Activated T-cell treated with anti-CD3 and anti-CD28 coated beads, Interleukin-2, amount 50 U/mL, for 72 hours (primary cell): ENCODE data around the gene CCDC81. TPM values are rescaled to one million over a fixed set of nuclear protein-coding genes. Genes with fewer than 3 reads are reported as not detected.
A peak's percentile ranks its signal among the peaks of the same experiment; 100 is the strongest.
"Not testable (repeated sequence)": the region's sequence is repeated elsewhere in the genome, so short reads cannot be mapped to it uniquely, and the experiment has no call there.

ENCODE experiments used
- ATAC-seq, 2 donors: fragments of 150-1000 bp; cut with Tn5 transposase; replicated peaks in 1 of 2; 2 replicates each; pipeline ENCODE4 v1.10.0; 2021; ENCODE audit warnings: moderate library complexity in 2 of 2, mild to moderate bottlenecking in 1 of 2
- DNase-seq, 2 donors: peaks; one replicate each; pipeline ENCODE4 v3.0.0; 2021 to 2022; ENCODE audit warnings: mixed read lengths in 1 of 2
- H3K27ac Mint-ChIP-seq: one replicate; pipeline ENCODE4 v1.8.0; 2022; ENCODE audit warnings: mild to moderate bottlenecking, moderate library complexity, mixed read lengths
- H3K27me3 Mint-ChIP-seq: one replicate; pipeline ENCODE4 v1.8.0; 2022; ENCODE audit warnings: low read depth, mixed read lengths
- H3K36me3 Mint-ChIP-seq, 2 donors: one replicate each; pipeline ENCODE4 v1.8.0; 2022; ENCODE audit warnings: mixed read lengths in 2 of 2, mild to moderate bottlenecking in 1 of 2; ENCODE audit not compliant: insufficient read depth in 2 of 2
- H3K4me1 Mint-ChIP-seq: one replicate; pipeline ENCODE4 v1.8.0; 2022; ENCODE audit warnings: low read depth, mixed read lengths
- H3K4me3 Mint-ChIP-seq, 2 donors: one replicate each; pipeline ENCODE4 v1.8.0; 2022; ENCODE audit warnings: mild to moderate bottlenecking in 2 of 2, mixed read lengths in 2 of 2, moderate library complexity in 2 of 2
- H3K9me3 Mint-ChIP-seq, 2 donors: one replicate each; pipeline ENCODE4 v1.8.0; 2022; ENCODE audit warnings: mixed read lengths in 2 of 2
- total RNA-seq, 2 donors: library from RNA; stranded (reverse); gene quantifications; one replicate each; pipeline ENCODE4 v1.2.3, GENCODE V29; 2022

The CCDC81 gene
- total RNA-seq: under 1 TPM; 0.44 to 0.77 TPM

DNA sequence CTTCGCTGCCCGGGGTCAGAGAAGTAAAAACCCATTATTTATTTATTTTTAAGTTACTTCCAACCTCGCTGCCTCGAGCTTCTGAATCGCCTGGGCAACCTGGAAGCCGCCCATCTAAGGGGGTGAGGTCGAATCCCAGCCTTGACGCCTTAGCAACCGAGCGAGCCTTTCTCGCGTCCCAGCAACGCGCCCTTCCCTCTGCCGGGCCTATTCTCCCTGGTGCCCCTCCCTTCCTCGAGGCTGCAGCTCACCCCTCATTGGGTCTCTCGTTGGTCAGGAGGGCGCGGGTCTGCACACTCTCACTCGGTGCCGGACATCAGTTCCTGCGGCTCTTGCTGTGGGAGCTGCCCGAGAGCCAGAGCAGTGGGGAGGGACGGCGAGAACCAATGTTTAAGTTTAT, at the start of gene CCDC81:
TSS of gene CCDC81 (plus strand) at position 302 of the 400 bp plus-strand sequence. CDS start 277 bp downstream, outside the sequence.
- peaks cover 7% of the 10 kb centered on the region for H3K4me1 Mint-ChIP-seq
- DNase-seq (no peak), ATAC-seq (no peak)
- peaks cover 11% of the 10 kb centered on the region for H3K27me3 Mint-ChIP-seq
- peaks cover 0 to 3% of the 10 kb centered on the region in 2 donors for H3K36me3 Mint-ChIP-seq
- H3K4me3 Mint-ChIP-seq: no peak within 1 kb of the TSS
- no peak within 1 kb of the TSS for H3K27ac Mint-ChIP-seq
- peaks cover 2 to 3% of the 10 kb centered on the region in 2 donors for H3K9me3 Mint-ChIP-seq

DNA sequence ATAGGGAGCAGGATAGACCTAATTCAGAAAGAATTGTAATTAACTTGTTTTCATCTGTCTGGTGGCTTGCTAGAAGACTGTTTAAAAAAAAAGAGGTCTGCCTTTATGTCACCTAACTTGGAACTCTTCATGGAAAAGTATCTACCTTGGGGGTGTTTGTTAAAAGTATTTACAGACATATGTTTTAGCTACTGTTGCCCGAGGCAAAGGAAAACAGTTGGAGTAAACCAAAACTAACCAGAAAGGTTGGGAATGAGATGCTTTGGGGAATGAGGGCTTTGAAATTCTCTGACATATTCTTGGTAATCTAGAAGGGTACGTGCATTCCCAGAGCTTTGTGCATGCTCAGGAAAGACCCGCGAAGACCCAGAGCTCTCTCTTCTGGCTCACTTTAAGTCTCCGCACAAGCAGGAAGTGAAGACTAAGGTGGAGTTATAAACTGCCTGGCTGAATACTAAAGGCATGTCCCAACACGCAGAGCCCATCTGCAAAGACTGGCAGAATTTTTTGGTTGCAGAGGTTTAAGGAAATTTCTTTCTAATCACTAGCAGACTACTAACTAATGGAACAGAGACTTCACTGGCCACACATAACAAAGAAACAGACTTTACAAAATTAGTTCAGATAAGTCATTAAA, 39.4 kb upstream of the CCDC81 start:
- DNase-seq (no peak), ATAC-seq (no peak)
- Mint-ChIP-seq H3K9me3 (peaks cover 0 to 1% of the 10 kb centered on the region in 2 donors), H3K4me1 (no peaks in the 10 kb centered on the region), H3K27me3 (no peaks in the 10 kb centered on the region), H3K36me3 (peaks cover 11 to 44% of the 10 kb centered on the region in 2 donors), H3K4me3 (no peak overlapping the region), H3K27ac (no peak overlapping the region)

DNA sequence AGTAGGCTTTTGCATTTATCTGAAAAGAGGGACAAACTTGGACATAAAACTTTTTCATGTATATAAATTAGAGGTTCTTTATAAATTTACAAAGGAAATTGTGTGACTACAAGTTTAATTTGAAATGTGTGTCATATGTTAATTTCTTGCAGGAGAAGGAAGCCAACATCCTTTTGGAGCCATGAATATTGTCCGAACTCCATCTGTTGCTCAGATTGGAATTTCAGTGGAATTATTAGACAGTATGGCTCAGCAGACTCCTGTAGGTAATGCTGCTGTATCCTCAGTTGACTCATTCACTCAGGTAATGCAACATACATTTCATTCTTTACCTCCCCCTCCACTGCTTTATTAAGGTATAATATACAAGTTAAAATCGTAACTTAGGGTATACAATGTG, 37.5 kb upstream of the CCDC81 start:
- no peak for DNase-seq
- H3K36me3 Mint-ChIP-seq: peaks cover 13 to 54% of the 10 kb centered on the region in 2 donors
- H3K4me3 Mint-ChIP-seq: no peak overlapping the region
- no peak for ATAC-seq
- H3K4me1 Mint-ChIP-seq: no peaks in the 10 kb centered on the region
- H3K9me3 Mint-ChIP-seq: peaks cover 0 to 1% of the 10 kb centered on the region in 2 donors
- H3K27me3 Mint-ChIP-seq: no peaks in the 10 kb centered on the region
- H3K27ac Mint-ChIP-seq: no peak overlapping the region

DNA sequence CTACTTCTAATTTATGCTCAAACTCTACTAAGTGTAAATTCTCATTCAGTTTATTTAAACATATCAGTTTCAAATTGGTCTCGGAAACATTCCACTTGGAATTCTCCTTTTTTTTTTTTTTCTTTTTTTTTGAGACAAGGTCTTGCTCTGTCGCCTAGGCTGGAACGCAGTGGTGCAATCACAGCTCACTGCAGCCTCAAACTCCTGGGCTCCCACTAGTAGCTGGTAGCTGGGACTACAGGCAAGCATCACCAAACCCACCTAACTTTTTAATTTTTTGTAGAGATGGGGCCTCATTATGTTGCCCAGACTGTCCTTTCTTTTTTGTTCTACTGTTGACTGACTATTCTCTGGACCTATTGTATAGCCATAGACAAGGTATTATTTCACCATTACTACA, 33.3 kb upstream of the CCDC81 start:
- Mint-ChIP-seq H3K27ac (no peak overlapping the region), H3K4me3 (no peak overlapping the region), H3K9me3 (no peaks in the 10 kb centered on the region), H3K4me1 (no peaks in the 10 kb centered on the region), H3K27me3 (no peaks in the 10 kb centered on the region), H3K36me3 (peaks cover 11 to 42% of the 10 kb centered on the region in 2 donors)
- DNase-seq (no peak), ATAC-seq (no peak)

DNA sequence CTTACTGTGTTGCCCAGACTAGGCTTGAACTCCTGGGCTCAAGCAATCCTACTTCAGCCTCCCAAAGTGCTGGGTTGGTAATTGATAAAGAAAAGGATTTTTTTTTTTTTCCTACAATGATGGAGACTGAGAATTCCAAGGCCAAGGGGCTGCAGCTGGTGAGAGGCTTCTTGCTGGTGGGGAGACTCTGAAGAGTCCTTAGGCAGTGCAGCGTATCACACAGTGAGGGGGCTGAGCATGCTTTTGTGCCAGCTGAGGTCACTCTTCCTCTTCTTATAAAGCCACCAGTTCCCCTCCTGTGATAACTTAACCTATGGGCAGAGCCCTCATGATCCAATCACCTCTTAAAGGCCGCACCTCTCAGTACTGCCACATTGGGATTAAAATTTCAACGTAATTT, 28.2 kb upstream of the CCDC81 start:
- Mint-ChIP-seq H3K4me3 (no peak overlapping the region), H3K36me3 (peaks cover 0 to 15% of the 10 kb centered on the region in 2 donors), H3K4me1 (no peaks in the 10 kb centered on the region), H3K27me3 (no peaks in the 10 kb centered on the region), H3K27ac (no peak overlapping the region), H3K9me3 (no peaks in the 10 kb centered on the region)
- DNase-seq (no peak), ATAC-seq (no peak)

DNA sequence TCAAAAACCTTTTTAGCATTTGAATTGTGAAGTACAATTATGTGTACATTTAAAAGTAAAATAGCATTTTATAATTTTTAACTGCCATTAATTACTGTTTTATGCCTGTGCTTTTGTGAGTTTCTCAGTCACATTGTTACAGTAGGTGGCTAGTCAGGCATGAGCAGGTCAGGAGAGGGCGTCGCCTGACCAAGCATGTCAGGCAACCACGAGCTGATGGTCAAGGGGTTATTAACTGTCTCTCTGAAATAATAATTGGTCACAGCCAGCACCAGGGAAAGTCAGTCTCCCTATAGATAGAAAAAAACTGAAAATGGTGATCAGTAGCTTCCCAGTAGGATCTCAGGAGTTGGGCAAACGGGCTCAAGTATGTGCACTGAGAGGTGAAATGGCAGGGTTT, 19.4 kb upstream of the CCDC81 start:
- Mint-ChIP-seq H3K4me1 (no peaks in the 10 kb centered on the region), H3K27ac (no peak overlapping the region), H3K9me3 (no peaks in the 10 kb centered on the region), H3K27me3 (no peaks in the 10 kb centered on the region), H3K4me3 (no peak overlapping the region), H3K36me3 (peaks cover 0 to 2% of the 10 kb centered on the region in 2 donors)
- ATAC-seq (no peak), DNase-seq (no peak)

DNA sequence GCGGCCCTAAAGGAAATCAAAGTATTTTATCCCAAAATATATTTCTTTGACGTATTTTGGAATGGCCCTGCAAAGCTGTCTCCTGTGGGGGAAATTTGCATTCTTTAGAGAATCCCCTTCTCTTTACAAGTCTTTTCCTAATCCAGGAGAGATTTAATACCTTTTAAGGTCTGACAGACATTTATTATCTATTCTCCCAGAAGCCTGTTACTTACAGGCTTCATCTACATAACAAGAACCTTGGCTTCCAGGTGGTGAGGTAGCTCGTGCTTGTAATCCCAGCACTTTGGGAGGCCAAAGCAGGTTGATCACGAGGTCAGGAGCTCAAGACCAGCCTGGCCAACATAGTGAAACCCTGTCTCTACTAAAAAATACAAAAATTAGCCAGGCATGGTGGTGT, 17.3 kb upstream of the CCDC81 start:
- H3K9me3 Mint-ChIP-seq, H3K36me3 Mint-ChIP-seq, H3K4me3 Mint-ChIP-seq, H3K27me3 Mint-ChIP-seq, H3K4me1 Mint-ChIP-seq, ATAC-seq, DNase-seq, H3K27ac Mint-ChIP-seq: not testable (repeated sequence)

DNA sequence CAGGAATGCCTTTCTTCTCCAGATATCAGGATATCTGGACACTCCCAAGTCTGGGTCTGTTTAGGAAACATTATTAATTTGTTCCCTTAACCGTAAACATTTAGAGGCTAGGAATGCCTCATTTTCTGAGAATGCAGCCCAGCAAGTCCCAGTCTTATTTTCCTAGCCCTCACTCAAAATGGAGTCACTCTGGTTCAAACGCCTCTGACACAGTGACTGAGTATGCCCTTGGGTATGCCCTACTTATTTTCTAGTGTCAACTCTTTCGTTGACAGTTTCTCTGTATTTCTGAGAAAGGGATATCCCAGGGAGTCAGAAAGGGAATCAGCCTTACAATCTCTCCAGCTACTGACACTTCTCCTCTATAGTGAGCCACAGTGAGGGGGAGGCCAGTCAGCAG, 16.0 kb upstream of the CCDC81 start:
- Mint-ChIP-seq H3K4me3 (no peak overlapping the region), H3K27ac (no peak overlapping the region), H3K9me3 (peaks cover 0 to 3% of the 10 kb centered on the region in 2 donors), H3K27me3 (no peaks in the 10 kb centered on the region), H3K4me1 (no peaks in the 10 kb centered on the region), H3K36me3 (peaks cover 0 to 3% of the 10 kb centered on the region in 2 donors)
- DNase-seq: no peak
- ATAC-seq: no peak

DNA sequence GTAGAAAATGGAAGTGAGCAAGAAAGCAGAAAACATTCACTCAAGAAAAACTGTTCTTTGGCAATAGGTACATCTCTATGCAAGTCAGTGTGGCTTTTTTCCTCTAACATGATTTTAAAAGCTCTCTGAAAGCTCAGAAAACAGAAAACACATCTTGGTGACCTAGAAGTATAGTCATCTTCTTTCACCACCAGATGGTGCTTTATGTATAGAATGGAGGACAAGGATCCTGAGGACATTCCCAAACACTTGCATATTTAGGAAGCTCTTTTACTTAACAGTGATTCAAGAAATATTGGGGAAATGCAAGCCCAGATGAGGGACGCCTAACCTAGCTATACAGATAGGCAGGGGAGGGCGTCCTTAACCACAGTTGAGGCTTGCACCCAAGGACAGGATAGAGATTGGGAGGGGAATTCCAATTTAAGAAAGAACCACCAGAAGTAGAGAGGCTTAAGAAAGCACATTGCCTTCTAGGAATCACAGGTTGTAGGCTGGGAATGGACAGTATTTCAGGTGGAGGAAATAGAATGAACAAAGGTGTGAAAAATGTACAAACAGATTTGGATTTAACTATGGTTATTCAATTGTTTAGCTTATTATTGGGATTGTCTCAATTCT, 13.8 kb upstream of the CCDC81 start:
- Mint-ChIP-seq H3K36me3 (peaks cover 0 to 3% of the 10 kb centered on the region in 2 donors), H3K4me1 (no peaks in the 10 kb centered on the region), H3K27me3 (no peaks in the 10 kb centered on the region), H3K27ac (no peak overlapping the region), H3K4me3 (no peak overlapping the region), H3K9me3 (peaks cover 0 to 3% of the 10 kb centered on the region in 2 donors)
- ATAC-seq (no peak), DNase-seq (no peak)

DNA sequence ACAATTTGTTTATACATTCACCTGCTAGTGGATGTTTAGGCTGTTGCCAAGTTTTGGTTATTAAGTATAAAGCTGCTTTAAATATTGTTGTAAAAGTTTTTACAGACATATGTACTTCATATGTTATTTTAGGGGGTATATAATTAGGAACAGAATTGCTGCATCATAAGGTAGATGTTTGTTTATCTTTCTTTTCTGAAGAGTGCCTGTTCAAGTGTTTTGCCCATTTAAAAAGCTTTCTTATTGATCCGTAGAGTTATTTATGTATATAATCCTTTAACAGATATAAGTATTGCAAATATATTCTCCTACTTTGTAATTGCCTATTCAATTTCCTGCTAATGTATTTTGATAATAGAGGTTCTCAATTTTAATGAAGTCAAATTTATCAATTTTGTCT, 11.3 kb upstream of the CCDC81 start:
- peaks cover 0 to 3% of the 10 kb centered on the region in 2 donors for H3K9me3 Mint-ChIP-seq
- no peak overlapping the region for H3K27ac Mint-ChIP-seq
- H3K4me1 Mint-ChIP-seq: no peaks in the 10 kb centered on the region
- DNase-seq (no peak), ATAC-seq (no peak)
- H3K27me3 Mint-ChIP-seq: no peaks in the 10 kb centered on the region
- H3K36me3 Mint-ChIP-seq: peaks cover 0 to 3% of the 10 kb centered on the region in 2 donors
- H3K4me3 Mint-ChIP-seq: no peak overlapping the region

DNA sequence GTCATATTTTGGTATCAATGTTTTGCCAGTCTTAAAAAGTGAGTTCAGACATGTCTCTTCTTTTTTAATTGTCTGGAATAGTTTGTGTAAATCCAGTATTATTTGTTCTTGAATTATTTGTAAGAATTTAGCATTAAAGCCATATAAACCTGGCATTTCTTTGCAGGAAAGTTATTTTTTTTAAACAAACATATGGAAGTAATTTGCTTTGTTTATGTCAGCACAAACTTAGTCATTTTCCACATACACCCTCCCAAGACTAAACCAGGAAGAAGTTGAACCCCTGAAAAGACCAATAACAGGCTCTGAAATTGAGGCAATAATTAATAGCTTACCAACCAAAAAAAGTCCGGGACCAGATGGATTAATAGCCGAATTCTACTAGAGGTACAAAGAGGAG, 9.1 kb upstream of the CCDC81 start:
- Mint-ChIP-seq H3K27me3 (no peaks in the 10 kb centered on the region), H3K4me1 (no peaks in the 10 kb centered on the region), H3K9me3 (peaks cover 2 to 5% of the 10 kb centered on the region in 2 donors), H3K4me3 (no peak overlapping the region), H3K36me3 (peaks cover 0 to 3% of the 10 kb centered on the region in 2 donors), H3K27ac (no peak overlapping the region)
- DNase-seq (no peak), ATAC-seq (no peak)

DNA sequence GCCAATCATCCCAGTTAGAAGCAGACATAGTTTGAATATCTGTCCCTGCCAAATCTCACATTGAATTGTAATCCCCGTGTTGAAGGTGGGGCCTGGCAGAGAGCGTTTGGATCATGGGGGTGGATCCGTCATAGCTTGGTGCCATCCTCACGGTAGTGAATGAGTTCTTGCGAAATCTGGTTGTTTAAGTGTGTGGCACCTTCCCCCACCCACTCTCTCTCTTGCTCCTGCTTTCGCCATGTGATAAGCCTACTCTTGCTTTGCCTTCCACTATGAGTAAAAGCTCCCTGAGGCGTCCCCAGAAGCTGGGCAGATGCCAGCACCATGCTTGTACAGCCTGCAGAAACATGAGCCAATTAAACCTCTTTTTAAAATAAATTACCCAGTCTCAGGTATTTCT, 5.0 kb upstream of the CCDC81 start:
- H3K4me3 Mint-ChIP-seq: no peak overlapping the region
- H3K27me3 Mint-ChIP-seq: peaks cover 10% of the 10 kb centered on the region
- ATAC-seq: no peak
- H3K4me1 Mint-ChIP-seq: peaks cover 7% of the 10 kb centered on the region
- no peak for DNase-seq
- H3K36me3 Mint-ChIP-seq: no peaks in the 10 kb centered on the region
- no peak overlapping the region for H3K27ac Mint-ChIP-seq
- H3K9me3 Mint-ChIP-seq: peaks cover 2% of the 10 kb centered on the region in 2 donors

DNA sequence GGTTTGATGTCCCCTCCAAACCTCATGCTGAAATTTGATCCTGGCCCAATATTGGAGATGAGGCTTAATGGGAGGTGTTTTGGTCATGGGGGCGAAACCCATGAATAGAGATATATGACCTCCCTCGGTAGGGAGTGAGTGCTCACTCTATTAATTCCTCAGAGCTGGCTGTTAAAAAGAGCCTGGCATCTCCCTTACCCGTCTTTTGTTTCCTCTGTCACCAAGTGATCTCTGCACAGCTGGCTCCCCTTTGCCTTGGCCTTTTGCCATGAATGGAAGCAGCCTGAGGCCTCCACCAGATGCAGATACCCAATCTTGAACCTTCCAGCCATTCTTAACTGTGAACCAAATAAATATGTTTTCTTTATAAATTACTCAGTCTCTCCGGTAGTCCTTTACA, 4.5 kb upstream of the CCDC81 start:
- peaks cover 7% of the 10 kb centered on the region for H3K4me1 Mint-ChIP-seq
- ATAC-seq (no peak), DNase-seq (no peak)
- peaks cover 11% of the 10 kb centered on the region for H3K27me3 Mint-ChIP-seq
- H3K36me3 Mint-ChIP-seq: no peaks in the 10 kb centered on the region
- H3K4me3 Mint-ChIP-seq: no peak overlapping the region
- H3K27ac Mint-ChIP-seq: peak overlapping the region; percentile 25
- peaks cover 2% of the 10 kb centered on the region in 2 donors for H3K9me3 Mint-ChIP-seq
